ENCODE results near the gene FPGT.

FPGT gene

GRCh38 chr1:74235153-74235552 is 37.1 kb downstream of the FPGT start, which contains the start of gene TNNI3K:
TSS of gene TNNI3K (plus strand) at chr1:74235387. CDS start at chr1:74235452, 65 bp downstream.
- no peak within 1 kb of the TSS for H3K4me3 ChIP-seq (ENCODE audit: low read depth, low read length, poor library complexity, severe bottlenecking)
- no peaks in the 10 kb centered on the region for H3K36me3 ChIP-seq (ENCODE audit: insufficient read depth, low read length)
- H2AFZ ChIP-seq (ENCODE audit: low read length): no peak within 1 kb of the TSS
- no peak within 1 kb of the TSS for H3K4me2 ChIP-seq (ENCODE audit: low read length)
- H3K27me3 ChIP-seq (ENCODE audit: insufficient read depth, low read length): no peaks in the 10 kb centered on the region
- no peaks in the 10 kb centered on the region for H4K20me1 ChIP-seq (ENCODE audit: insufficient read depth, low read length)
- H3K79me2 ChIP-seq (ENCODE audit: insufficient read depth, low read length): no peaks in the 10 kb centered on the region
- no peak within 1 kb of the TSS for H3K9ac ChIP-seq (ENCODE audit: low read length)
- TF ChIP-seq, protein P1, sequence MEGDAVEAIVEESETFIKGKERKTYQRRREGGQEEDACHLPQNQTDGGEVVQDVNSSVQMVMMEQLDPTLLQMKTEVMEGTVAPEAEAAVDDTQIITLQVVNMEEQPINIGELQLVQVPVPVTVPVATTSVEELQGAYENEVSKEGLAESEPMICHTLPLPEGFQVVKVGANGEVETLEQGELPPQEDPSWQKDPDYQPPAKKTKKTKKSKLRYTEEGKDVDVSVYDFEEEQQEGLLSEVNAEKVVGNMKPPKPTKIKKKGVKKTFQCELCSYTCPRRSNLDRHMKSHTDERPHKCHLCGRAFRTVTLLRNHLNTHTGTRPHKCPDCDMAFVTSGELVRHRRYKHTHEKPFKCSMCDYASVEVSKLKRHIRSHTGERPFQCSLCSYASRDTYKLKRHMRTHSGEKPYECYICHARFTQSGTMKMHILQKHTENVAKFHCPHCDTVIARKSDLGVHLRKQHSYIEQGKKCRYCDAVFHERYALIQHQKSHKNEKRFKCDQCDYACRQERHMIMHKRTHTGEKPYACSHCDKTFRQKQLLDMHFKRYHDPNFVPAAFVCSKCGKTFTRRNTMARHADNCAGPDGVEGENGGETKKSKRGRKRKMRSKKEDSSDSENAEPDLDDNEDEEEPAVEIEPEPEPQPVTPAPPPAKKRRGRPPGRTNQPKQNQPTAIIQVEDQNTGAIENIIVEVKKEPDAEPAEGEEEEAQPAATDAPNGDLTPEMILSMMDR (IDR thresholded peaks at IDR 0.05; ENCODE audit: low read length): no peak
- no peak for TF ChIP-seq EZH2 (IDR thresholded peaks at IDR 0.05; ENCODE audit: borderline replicate concordance, low read length)
- no peaks in the 10 kb centered on the region for H3K9me2 ChIP-seq (ENCODE audit: low read depth, low read length)
- H3K9me3 ChIP-seq (ENCODE audit: low read length): no peaks in the 10 kb centered on the region
- H3K27ac ChIP-seq (ENCODE audit: low read depth, low read length, poor library complexity, severe bottlenecking): no peak within 1 kb of the TSS
- no peaks in the 10 kb centered on the region for H3K4me1 ChIP-seq (ENCODE audit: insufficient read depth, low read length, severe bottlenecking)
- no peaks in the 10 kb centered on the region for H3F3A ChIP-seq (ENCODE audit: insufficient read depth, low read length)

GRCh38 chr1:74236440-74236839 is 38.4 kb downstream of the FPGT start:
- Histone ChIP-seq H2AFZ (ENCODE audit: low read length) (no peak overlapping the region), H3F3A (ENCODE audit: insufficient read depth, low read length) (no peaks in the 10 kb centered on the region), H3K9ac (ENCODE audit: low read length) (no peak overlapping the region), H3K4me2 (ENCODE audit: low read length) (no peak overlapping the region), H3K36me3 (ENCODE audit: insufficient read depth, low read length) (no peaks in the 10 kb centered on the region), H3K79me2 (ENCODE audit: insufficient read depth, low read length) (no peaks in the 10 kb centered on the region), H3K9me2 (ENCODE audit: low read depth, low read length) (no peaks in the 10 kb centered on the region), H3K4me3 (ENCODE audit: low read depth, low read length, poor library complexity, severe bottlenecking) (no peak overlapping the region), H3K4me1 (ENCODE audit: insufficient read depth, low read length, severe bottlenecking) (no peaks in the 10 kb centered on the region), H3K9me3 (ENCODE audit: low read length) (no peaks in the 10 kb centered on the region), H3K27me3 (ENCODE audit: insufficient read depth, low read length) (no peaks in the 10 kb centered on the region), H3K27ac (ENCODE audit: low read depth, low read length, poor library complexity, severe bottlenecking) (no peak overlapping the region), H4K20me1 (ENCODE audit: insufficient read depth, low read length) (no peaks in the 10 kb centered on the region)
- TF ChIP-seq, protein P1 (IDR thresholded peaks at IDR 0.05; ENCODE audit: low read length): no peak
- no peak for TF ChIP-seq EZH2 (IDR thresholded peaks at IDR 0.05; ENCODE audit: borderline replicate concordance, low read length)

DNA sequence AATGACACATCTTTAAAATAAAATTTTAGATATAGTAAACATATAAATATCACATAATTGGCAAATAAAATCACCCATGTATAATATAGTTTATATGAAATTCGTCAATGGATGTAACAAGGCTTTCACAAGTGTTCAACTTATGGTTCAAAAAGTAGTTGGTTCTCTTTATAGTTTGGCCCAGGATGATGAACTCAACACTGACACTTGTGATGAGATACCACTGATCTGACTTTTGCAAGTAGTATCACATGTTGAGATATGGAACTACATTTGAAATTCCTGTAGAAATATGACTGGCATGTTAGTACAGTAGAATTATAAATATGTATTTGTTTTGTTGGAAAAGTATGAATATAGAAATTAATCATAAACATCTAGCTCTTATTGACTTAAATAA is 39.0 kb downstream of the FPGT start:
- no peaks in the 10 kb centered on the region for H3K27me3 ChIP-seq (ENCODE audit: insufficient read depth, low read length)
- H3K9me3 ChIP-seq (ENCODE audit: low read length): no peaks in the 10 kb centered on the region
- TF ChIP-seq EZH2 (IDR thresholded peaks at IDR 0.05; ENCODE audit: borderline replicate concordance, low read length): no peak
- TF ChIP-seq, protein P1 (IDR thresholded peaks at IDR 0.05; ENCODE audit: low read length): no peak
- H3F3A ChIP-seq (ENCODE audit: insufficient read depth, low read length): no peaks in the 10 kb centered on the region
- no peaks in the 10 kb centered on the region for H3K4me1 ChIP-seq (ENCODE audit: insufficient read depth, low read length, severe bottlenecking)
- H3K36me3 ChIP-seq (ENCODE audit: insufficient read depth, low read length): no peaks in the 10 kb centered on the region
- no peak overlapping the region for H2AFZ ChIP-seq (ENCODE audit: low read length)
- no peak overlapping the region for H3K4me2 ChIP-seq (ENCODE audit: low read length)
- H3K9ac ChIP-seq (ENCODE audit: low read length): no peak overlapping the region
- H3K27ac ChIP-seq (ENCODE audit: low read depth, low read length, poor library complexity, severe bottlenecking): no peak overlapping the region
- no peak overlapping the region for H3K4me3 ChIP-seq (ENCODE audit: low read depth, low read length, poor library complexity, severe bottlenecking)
- H3K9me2 ChIP-seq (ENCODE audit: low read depth, low read length): no peaks in the 10 kb centered on the region
- H4K20me1 ChIP-seq (ENCODE audit: insufficient read depth, low read length): no peaks in the 10 kb centered on the region
- no peaks in the 10 kb centered on the region for H3K79me2 ChIP-seq (ENCODE audit: insufficient read depth, low read length)

Measured in OCI-LY1 (cell line).